IMR-90 (cell line): ENCODE measurements around the gene DLGAP3. TPM values are rescaled to one million over a fixed set of nuclear protein-coding genes. Genes with fewer than 3 reads are reported as not detected.

ENCODE experiments used
- ATAC-seq: fragments of 200-7000 bp; cut with Tn5 transposase; 2 replicates; pipeline ENCODE4 v1.9.1; 2020; ENCODE audit warnings: low read depth, mild to moderate bottlenecking, moderate library complexity
- BruUV-seq: library from RNA; stranded (reverse); fragments of 400-500 nt; replicated peaks from 2 replicates; lab custom pipeline; 2021; lab: Mats Ljungman, UMichigan
- CTCF ChIA-PET: fragments of 300-600 bp; formaldehyde crosslinking; extraction: SDS; loops from one replicate; lab custom pipeline; 2021; ENCODE audit warnings: antibody characterized with exemption; lab: Yijun Ruan, JAX
- POLR2A ChIA-PET: fragments of 300-600 bp; sonication (Branson Sonifier 250); formaldehyde crosslinking; loops from one replicate; lab custom pipeline; 2022; ENCODE audit warnings: antibody characterized with exemption; ENCODE audit not compliant: unreplicated experiment; lab: Charles Lee
- DNase-seq: peaks from one replicate; pipeline ENCODE4 v3.0.0; 2013
- H2AFZ ChIP-seq: replicated peaks from 2 replicates; pipeline ENCODE3; 2013; ENCODE audit warnings: low read length, mild to moderate bottlenecking; ENCODE audit not compliant: poor library complexity
- H2AK5ac ChIP-seq: 2 replicates; pipeline ENCODE4 v1.6.1; 2013; ENCODE audit warnings: low read depth, low read length, inconsistent platforms
- H2AK9ac ChIP-seq: replicated peaks from 2 replicates; pipeline ENCODE3; 2013; ENCODE audit warnings: mild to moderate bottlenecking, low read depth, low read length, moderate library complexity; ENCODE audit not compliant: poor library complexity
- H2BK120ac ChIP-seq: 2 replicates; pipeline ENCODE4 v1.6.1; 2013; ENCODE audit warnings: low read depth, low read length, inconsistent platforms
- H2BK15ac ChIP-seq: 3 replicates; pipeline ENCODE4 v1.6.1; 2013; ENCODE audit warnings: low read depth, low read length, inconsistent platforms
- H2BK20ac ChIP-seq: 2 replicates; pipeline ENCODE4 v1.6.1; 2013; ENCODE audit warnings: low read depth, mild to moderate bottlenecking, inconsistent platforms, low read length, moderate library complexity
- H2BK5ac ChIP-seq: 2 replicates; pipeline ENCODE4 v1.6.1; 2013; ENCODE audit warnings: mild to moderate bottlenecking, low read depth, low read length, inconsistent platforms; ENCODE audit not compliant: poor library complexity, severe bottlenecking
- H3K14ac ChIP-seq: replicated peaks from 2 replicates; pipeline ENCODE4 v1.6.1; 2013; ENCODE audit warnings: low read depth, low read length, inconsistent platforms
- H3K18ac ChIP-seq: 2 replicates; pipeline ENCODE4 v1.6.1; 2013; ENCODE audit warnings: low read depth, low read length, control low read depth
- H3K23ac ChIP-seq: 2 replicates; pipeline ENCODE4 v1.6.1; 2013; ENCODE audit warnings: low read depth, low read length, inconsistent platforms
- H3K27ac ChIP-seq: 2 replicates; pipeline ENCODE4 v1.5.1; 2013; ENCODE audit warnings: mild to moderate bottlenecking, control low read depth, low read length; ENCODE audit not compliant: insufficient read depth
- H3K27me3 ChIP-seq: 2 replicates; pipeline ENCODE4 v1.6.1; 2013; ENCODE audit warnings: low read length; ENCODE audit not compliant: control insufficient read depth, insufficient read depth
- H3K36me3 ChIP-seq: 2 replicates; pipeline ENCODE4 v1.6.1; 2013; ENCODE audit warnings: low read length, mixed read lengths; ENCODE audit not compliant: control insufficient read depth, insufficient read depth
- H3K4ac ChIP-seq: 2 replicates; pipeline ENCODE4 v1.6.1; 2013; ENCODE audit warnings: low read depth, low read length, inconsistent platforms
- H3K4me1 ChIP-seq: 2 replicates; pipeline ENCODE4 v1.6.1; 2013; ENCODE audit warnings: low read length, mixed read lengths; ENCODE audit not compliant: control insufficient read depth, insufficient read depth
- H3K4me2 ChIP-seq: 2 replicates; pipeline ENCODE4 v1.6.1; 2013; ENCODE audit warnings: low read depth, mild to moderate bottlenecking, control low read depth, low read length, moderate library complexity
- H3K4me3 ChIP-seq: 2 replicates; pipeline ENCODE4 v1.5.1; 2013; ENCODE audit warnings: low read depth, mild to moderate bottlenecking, control low read depth, low read length, moderate library complexity; ENCODE audit not compliant: insufficient read depth
- H3K56ac ChIP-seq: 2 replicates; pipeline ENCODE4 v1.6.1; 2013; ENCODE audit warnings: low read length, inconsistent platforms; ENCODE audit not compliant: insufficient read depth; ENCODE audit errors: extremely low read depth
- H3K79me1 ChIP-seq, 2 experiments: 2 replicates each; pipeline ENCODE4 v1.6.1; 2013; ENCODE audit warnings: low read length in 2 of 2, inconsistent platforms in 1 of 2, low read depth in 1 of 2
- H3K9ac ChIP-seq: 2 replicates; pipeline ENCODE4 v1.6.1; 2013; ENCODE audit warnings: low read depth, low read length, control low read depth
- H3K9me1 ChIP-seq: 2 replicates; pipeline ENCODE4 v1.6.1; 2013; ENCODE audit warnings: low read length, inconsistent platforms; ENCODE audit not compliant: insufficient read depth
- H3K9me3 ChIP-seq: 2 replicates; pipeline ENCODE4 v1.6.1; 2013; ENCODE audit warnings: low read length; ENCODE audit not compliant: control insufficient read depth, insufficient read depth
- H4K20me1 ChIP-seq: 2 replicates; pipeline ENCODE4 v1.6.1; 2013; ENCODE audit warnings: low read length, inconsistent platforms; ENCODE audit not compliant: insufficient read depth
- H4K5ac ChIP-seq: 2 replicates; pipeline ENCODE4 v1.6.1; 2013; ENCODE audit warnings: mild to moderate bottlenecking, low read depth, low read length, control low read depth
- H4K8ac ChIP-seq, 2 experiments: 2 replicates each; pipeline ENCODE4 v1.6.1; 2013; ENCODE audit warnings: low read depth in 2 of 2, low read length in 2 of 2, control low read depth in 1 of 2, inconsistent platforms in 1 of 2
- H4K91ac ChIP-seq: 2 replicates; pipeline ENCODE4 v1.6.1; 2013; ENCODE audit warnings: low read depth, low read length, inconsistent platforms; ENCODE audit not compliant: insufficient read depth
- BHLHE40 ChIP-seq: fragments of 150-350 bp; IDR thresholded peaks from 2 replicates; pipeline ENCODE4 v1.6.1; 2016; ENCODE audit warnings: mild to moderate bottlenecking, low read depth, low read length
- CHD1 ChIP-seq: IDR thresholded peaks from 2 replicates; pipeline ENCODE4 v1.6.1; 2012; ENCODE audit warnings: low read depth, low read length, improper control_type of control experiment
- CTCF ChIP-seq: conservative IDR thresholded peaks from 2 replicates; pipeline ENCODE4 v1.5.1; 2012; ENCODE audit warnings: mild to moderate bottlenecking, low read depth, low read length, improper control_type of control experiment
- RAD21 ChIP-seq: IDR thresholded peaks from 2 replicates; pipeline ENCODE4 v1.6.1; 2012; ENCODE audit warnings: low read length, improper control_type of control experiment
- RCOR1 ChIP-seq: IDR thresholded peaks from 2 replicates; pipeline ENCODE4 v1.6.1; 2012; ENCODE audit warnings: mild to moderate bottlenecking, low read length, improper control_type of control experiment; ENCODE audit not compliant: insufficient replicate concordance
- WGBS, 2 experiments: methylation state at CpG; one replicate each; pipeline versions ENCODE4 v1.1.5 to v1.1.7; 2013; ENCODE audit warnings: missing lambda C conversion rate in 2 of 2; ENCODE audit not compliant: insufficient read length in 1 of 2; ENCODE audit errors: extremely low coverage in 2 of 2; 5-methylcytosine and 5-hydroxymethylcytosine counted together
- dilution Hi-C: fragments of 300-500 bp; cut with HindIII; formaldehyde crosslinking; loops from one replicate; pipeline ENCODE4 v1.14.3; 2018; ENCODE audit warnings: low sequenced_read_pairs; ENCODE audit not compliant: unreplicated experiment
- in situ Hi-C: fragments of 300-500 bp; cut with MboI; formaldehyde crosslinking; loops from 3 replicates; pipeline ENCODE4 v1.14.3; 2019; ENCODE audit warnings: low sequenced_read_pairs, inconsistent platforms, mixed read lengths
- intact Hi-C: fragments of 100-400 bp; cut with micrococcal nuclease; formaldehyde crosslinking; loops from 2 replicates; pipeline ENCODE4 v1.10.0; 2022
- polyA plus RNA-seq, 3 experiments: library from polyadenylated mRNA; depleted of rRNA; stranded (reverse); fragments of >200 nt; gene quantifications; 2 replicates each; pipeline ENCODE4 v1.2.3, GENCODE V29; 2012; ENCODE audit warnings: low replicate concordance in 1 of 3
- total RNA-seq: library from RNA; depleted of rRNA; stranded (reverse); fragments of >200 nt; gene quantifications from 2 replicates; pipeline ENCODE4 v1.2.3, GENCODE V29; 2012

Gene DLGAP3
- total and polyA plus RNA-seq, 2 of the 4 experiments (the other 2 are of a cell fraction), result 0.02 TPM; not detected in 1

GRCh38 chr1:34851431-34852105 is 77.9 kb downstream of the DLGAP3 start:
- intact Hi-C loops, result loop anchor here (1.0 to 10.0 kb wide), 2 partner anchors 65 to 333 kb away; no protein-coding TSS in a partner anchor

More at GRCh38 chr1:34851431-34852105, 77.9 kb downstream of the DLGAP3 start:
- 90% methylated on average over 2 of the region's 13 CpGs; no CpG with 5 or more reads in 1 of the 2 experiments for WGBS, 2 experiments
- Histone ChIP-seq H2BK20ac (no peak overlapping the region), H3K9ac (no peak overlapping the region), H3K4me2 (no peak overlapping the region), H3K4ac (no peak overlapping the region), H3K14ac (no peak overlapping the region), H4K91ac (no peak overlapping the region), H4K20me1 (peaks cover 21% of the 10 kb centered on the region), H3K9me3 (no peaks in the 10 kb centered on the region), H3K36me3 (peaks cover 20% of the 10 kb centered on the region), H3K27ac (no peak overlapping the region), H3K4me3 (no peak overlapping the region), H3K27me3 (no peaks in the 10 kb centered on the region), H2BK120ac (no peak overlapping the region), H2AK9ac (peak overlapping the region; percentile 68), H2BK15ac (no peak overlapping the region), H3K56ac (no peak overlapping the region), H2AFZ (no peak overlapping the region), H3K23ac (no peak overlapping the region), H4K8ac (no peak overlapping the region), H3K9me1 (no peaks in the 10 kb centered on the region; the same call in 1 of the 2 replicates), H3K18ac (no peak overlapping the region), H2AK5ac (no peak overlapping the region), H3K79me1 (peaks cover 21 to 36% of the 10 kb centered on the region in 2 experiments), H3K4me1 (no peaks in the 10 kb centered on the region), H2BK5ac (no peak overlapping the region), H4K5ac (no peak overlapping the region)
- in situ Hi-C loops (no loop called here), dilution Hi-C loops (no loop called here)
- ChIA-PET CTCF (interaction anchor here (0.8 to 1.5 kb wide), 2 partner anchors 133 to 135 kb away, joined by 3 to 8 read pairs; partner anchors contain the start of gene TMEM35B), POLR2A (no interaction called here)
- TF ChIP-seq RAD21 (no peak), CTCF (no peak), BHLHE40 (no peak), CHD1 (no peak), RCOR1 (no peak)
- DNase-seq, result no peak
- no peak for ATAC-seq
- no TSS peak for BruUV-seq
